Renal cortex interstitium (tissue), 11 donors: Measurements from ENCODE around the gene GAB2. TPM values are rescaled to one million over a fixed set of nuclear protein-coding genes. Genes with fewer than 3 reads are reported as not detected.
"Not testable (repeated sequence)": the region's sequence is repeated elsewhere in the genome, so short reads cannot be mapped to it uniquely, and the experiment has no call there.

Experiments
- DNase-seq, 11 donors: peaks; one replicate each; pipeline ENCODE4 v3.0.0-alpha.2; 2013; ENCODE audit warnings: low read depth in 9 of 11, low spot score in 4 of 11; ENCODE audit errors: extremely low read depth in 1 of 11
- polyA plus RNA-seq, 3 donors: library from polyadenylated mRNA; unstranded; fragments of 120-200 nt; gene quantifications; one replicate each; pipeline ENCODE4 v1.2.1, GENCODE V29; 2013; ENCODE audit not compliant: insufficient read length in 3 of 3

Gene GAB2
- polyA plus RNA-seq, 3 donors = 16.3 to 18.9 (median 18.8) TPM

- DNase-seq = no peak
Measured at GRCh38 chr11:78190871-78191538, 226.6 kb downstream of the GAB2 start.

- DNase-seq = no peak
Measured at GRCh38 chr11:78190374-78190773, 227.2 kb downstream of the GAB2 start.

GRCh38 chr11:78189851-78190250 is 227.8 kb downstream of the GAB2 start:
- DNase-seq = no peak

GRCh38 chr11:78189174-78189724 is 228.4 kb downstream of the GAB2 start:
- DNase-seq = no peak

- DNase-seq = peak; percentile 85 to 96 (median 93)
Measured at GRCh38 chr11:78188286-78189173, 229.1 kb downstream of the GAB2 start, which contains the start of the genes KCTD21 and USP35. Gene KCTD21 (minus strand): TSS chr11:78188626. CDS start chr11:78174554, 14,072 bp downstream. Gene USP35 (plus strand): TSS chr11:78188919. CDS start chr11:78196246, 7,327 bp downstream.

- peak in 1 of 11 donors; percentile 23 for DNase-seq
Measured at GRCh38 chr11:78187366-78188285, 230.0 kb downstream of the GAB2 start.

GRCh38 chr11:78181185-78181584 is 236.4 kb downstream of the GAB2 start:
- DNase-seq = no peak

GRCh38 chr11:78180751-78181150 is 236.9 kb downstream of the GAB2 start:
- DNase-seq = no peak

- DNase-seq = no peak
Measured at GRCh38 chr11:78179459-78180071, 238.1 kb downstream of the GAB2 start.

- no peak for DNase-seq
Measured at GRCh38 chr11:78177216-78177615, 240.4 kb downstream of the GAB2 start.

GRCh38 chr11:78176605-78177141 is 240.9 kb downstream of the GAB2 start:
- DNase-seq = no peak

GRCh38 chr11:78175862-78176261 is 241.8 kb downstream of the GAB2 start:
- DNase-seq = not testable (repeated sequence)

- no peak for DNase-seq
Measured at GRCh38 chr11:78171951-78172350, 245.7 kb downstream of the GAB2 start.

GRCh38 chr11:78170874-78171549 is 246.6 kb downstream of the GAB2 start:
- DNase-seq = no peak

- DNase-seq = no peak
Measured at GRCh38 chr11:78170413-78170812, 247.2 kb downstream of the GAB2 start.

GRCh38 chr11:78168539-78169477 is 248.8 kb downstream of the GAB2 start:
- peak in 2 of 11 donors; percentile 33 to 39 for DNase-seq
